Mucosa of stomach (tissue), 1 donor: ENCODE results near the gene ADH7.

Experiments
- H3K27me3 ChIP-seq: one replicate; pipeline ENCODE4 v1.7.0; 2013; ENCODE audit warnings: mild to moderate bottlenecking, low read length; ENCODE audit not compliant: control insufficient read depth, insufficient read depth
- H3K36me3 ChIP-seq: one replicate; pipeline ENCODE4 v1.7.0; 2013; ENCODE audit warnings: low read length; ENCODE audit not compliant: control insufficient read depth, insufficient read depth
- H3K4me1 ChIP-seq: one replicate; pipeline ENCODE4 v1.7.0; 2013; ENCODE audit warnings: mild to moderate bottlenecking, low read length; ENCODE audit not compliant: control insufficient read depth, insufficient read depth
- H3K4me3 ChIP-seq: one replicate; pipeline ENCODE4 v1.7.0; 2013; ENCODE audit warnings: low read length
- H3K9ac ChIP-seq: one replicate; pipeline ENCODE4 v1.7.0; 2013; ENCODE audit warnings: mild to moderate bottlenecking, low read length, moderate library complexity
- H3K9me3 ChIP-seq: one replicate; pipeline ENCODE4 v1.7.0; 2013; ENCODE audit warnings: mild to moderate bottlenecking, low read length, moderate library complexity; ENCODE audit not compliant: control insufficient read depth
- donor health status: Pancreatic carcinoma.

The ADH7 gene

DNA sequence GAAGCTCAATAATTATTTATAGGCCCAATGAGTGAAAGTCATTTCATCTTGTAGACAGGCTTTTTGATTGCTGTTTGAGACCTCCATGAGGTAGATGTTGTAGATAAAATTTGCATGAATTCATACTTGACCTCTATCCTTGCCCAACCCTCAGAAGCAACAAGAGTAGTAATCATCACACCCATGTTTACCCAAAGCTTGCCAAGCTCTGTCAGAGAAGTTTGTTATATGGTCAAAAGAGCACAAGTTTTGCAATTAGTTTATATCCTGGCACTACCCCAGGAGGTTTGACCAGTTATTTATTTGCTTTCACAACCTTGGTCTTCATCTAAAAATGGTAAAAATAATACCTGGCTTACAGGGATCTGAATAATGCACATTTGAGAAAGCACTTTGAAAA, 20.7 kb downstream of the ADH7 start:
- H3K4me3 ChIP-seq = no peak overlapping the region
- no peaks in the 10 kb centered on the region for H3K36me3 ChIP-seq
- no peaks in the 10 kb centered on the region for H3K9me3 ChIP-seq
- peaks cover 42% of the 10 kb centered on the region for H3K4me1 ChIP-seq
- no peaks in the 10 kb centered on the region for H3K27me3 ChIP-seq
- H3K9ac ChIP-seq = peak overlapping the region; percentile 19

GRCh38 chr4:99413140-99413539, 22.0 kb downstream of the ADH7 start:
- Histone ChIP-seq H3K9ac (no peak overlapping the region), H3K27me3 (no peaks in the 10 kb centered on the region), H3K9me3 (no peaks in the 10 kb centered on the region)

GRCh38 chr4:99411041-99411440, 24.1 kb downstream of the ADH7 start:
- no peak overlapping the region for H3K4me3 ChIP-seq
- H3K9ac ChIP-seq = no peak overlapping the region
- H3K36me3 ChIP-seq = no peaks in the 10 kb centered on the region
- peaks cover 39% of the 10 kb centered on the region for H3K4me1 ChIP-seq
- no peaks in the 10 kb centered on the region for H3K9me3 ChIP-seq
- H3K27me3 ChIP-seq = no peaks in the 10 kb centered on the region

More at GRCh38 chr4:99413140-99413539, 22.0 kb downstream of the ADH7 start:
- no peaks in the 10 kb centered on the region for H3K36me3 ChIP-seq
- peaks cover 46% of the 10 kb centered on the region for H3K4me1 ChIP-seq
- H3K4me3 ChIP-seq = no peak overlapping the region

GRCh38 chr4:99410075-99410474, 25.1 kb downstream of the ADH7 start:
- peaks cover 44% of the 10 kb centered on the region for H3K4me1 ChIP-seq
- no peak overlapping the region for H3K4me3 ChIP-seq
- no peaks in the 10 kb centered on the region for H3K36me3 ChIP-seq
- H3K9me3 ChIP-seq = no peaks in the 10 kb centered on the region
- no peak overlapping the region for H3K9ac ChIP-seq
- H3K27me3 ChIP-seq = no peaks in the 10 kb centered on the region

- H3K27me3 ChIP-seq = no peaks in the 10 kb centered on the region
- no peaks in the 10 kb centered on the region for H3K9me3 ChIP-seq
- H3K4me3 ChIP-seq = no peak overlapping the region
- no peak overlapping the region for H3K9ac ChIP-seq
- no peaks in the 10 kb centered on the region for H3K36me3 ChIP-seq
- peaks cover 43% of the 10 kb centered on the region for H3K4me1 ChIP-seq
Measured at GRCh38 chr4:99408346-99408745, 26.8 kb downstream of the ADH7 start.

DNA sequence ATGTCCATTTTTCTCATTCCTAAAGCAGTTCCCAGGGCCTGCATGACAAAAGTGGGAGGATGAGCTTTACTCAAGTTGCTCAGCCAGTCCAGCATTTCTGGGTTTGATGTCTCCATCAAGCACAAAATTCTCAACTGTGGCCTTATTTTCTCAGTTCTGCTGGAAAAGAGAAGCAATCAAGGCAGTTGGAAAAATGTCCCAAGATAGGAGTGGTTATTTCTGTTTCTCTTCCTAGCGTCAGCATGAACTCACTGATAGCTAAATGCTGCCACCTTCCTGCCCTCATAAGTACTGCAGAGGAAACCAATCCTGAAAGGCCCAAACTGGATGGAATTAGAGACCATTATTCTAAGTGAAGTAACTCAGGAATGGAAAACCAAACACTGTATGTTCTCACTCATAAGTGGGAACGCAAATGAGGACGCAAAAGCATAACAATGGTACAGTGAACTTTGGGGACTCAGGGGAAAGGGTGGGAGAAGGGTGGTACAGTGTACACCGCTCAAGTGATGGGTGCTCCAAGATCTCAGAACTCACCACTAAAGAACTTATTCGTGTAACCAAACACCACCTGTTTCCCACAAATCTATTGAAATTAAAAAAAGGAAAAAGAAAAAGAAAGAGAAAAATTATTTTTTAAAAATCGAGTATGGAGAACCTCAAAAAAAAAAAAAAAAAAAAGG, 29.6 kb downstream of the ADH7 start:
- H3K27me3 ChIP-seq = no peaks in the 10 kb centered on the region
- H3K4me3 ChIP-seq = no peak overlapping the region
- H3K9me3 ChIP-seq = no peaks in the 10 kb centered on the region
- no peaks in the 10 kb centered on the region for H3K36me3 ChIP-seq
- H3K9ac ChIP-seq = no peak overlapping the region
- H3K4me1 ChIP-seq = peaks cover 57% of the 10 kb centered on the region

- Histone ChIP-seq H3K4me1 (peaks cover 57% of the 10 kb centered on the region), H3K9ac (no peak overlapping the region), H3K36me3 (no peaks in the 10 kb centered on the region), H3K9me3 (no peaks in the 10 kb centered on the region), H3K4me3 (no peak overlapping the region), H3K27me3 (no peaks in the 10 kb centered on the region)
Measured at GRCh38 chr4:99404595-99405287, 30.4 kb downstream of the ADH7 start.

DNA sequence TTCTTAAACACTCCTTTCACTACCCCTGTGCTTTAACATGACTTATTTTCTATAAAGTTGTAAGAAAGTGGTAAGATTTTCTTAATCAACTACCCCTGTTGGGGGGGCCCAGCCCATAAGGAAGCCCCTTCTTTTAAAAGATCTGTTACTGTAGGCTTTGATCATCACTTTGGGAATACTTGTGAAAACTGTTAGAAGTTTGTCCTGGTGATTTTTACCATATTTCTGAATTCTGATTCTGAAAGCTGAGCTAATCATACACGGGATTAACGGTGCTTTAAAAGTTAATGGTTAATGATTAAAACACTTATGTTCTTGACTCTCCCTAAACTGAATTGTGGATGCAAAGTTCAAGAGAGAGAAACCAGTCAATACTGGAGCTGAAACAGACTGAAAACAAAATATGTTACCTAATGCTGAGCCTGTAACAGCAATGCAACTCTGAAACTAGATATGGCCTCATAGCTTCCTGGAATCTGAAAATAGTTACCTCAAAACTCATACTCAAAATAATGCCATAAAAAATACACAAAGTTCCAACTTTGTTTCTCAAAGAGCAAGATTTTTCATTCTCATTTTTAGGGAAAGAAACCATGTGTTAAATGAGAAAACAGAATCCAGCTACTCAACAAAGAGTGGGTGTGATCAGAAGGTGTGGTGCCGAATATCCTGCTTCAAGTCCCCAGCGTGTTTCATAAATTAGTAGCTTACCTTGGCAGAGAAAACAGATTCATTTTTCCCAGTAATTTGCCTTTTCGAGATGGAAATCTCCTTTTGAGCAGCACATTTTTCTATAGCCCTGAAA, 31.6 kb downstream of the ADH7 start:
- Histone ChIP-seq H3K4me1 (peaks cover 52% of the 10 kb centered on the region), H3K27me3 (no peaks in the 10 kb centered on the region), H3K4me3 (no peak overlapping the region), H3K9me3 (no peaks in the 10 kb centered on the region), H3K9ac (peak overlapping the region; percentile 36), H3K36me3 (no peaks in the 10 kb centered on the region)

- Histone ChIP-seq H3K9ac (no peak overlapping the region), H3K4me3 (no peak overlapping the region), H3K27me3 (no peaks in the 10 kb centered on the region), H3K9me3 (no peaks in the 10 kb centered on the region), H3K36me3 (no peaks in the 10 kb centered on the region), H3K4me1 (peaks cover 46% of the 10 kb centered on the region)
Measured at GRCh38 chr4:99402765-99403164, 32.4 kb downstream of the ADH7 start.

- Histone ChIP-seq H3K4me3 (no peak overlapping the region), H3K9ac (no peak overlapping the region), H3K27me3 (no peaks in the 10 kb centered on the region), H3K9me3 (no peaks in the 10 kb centered on the region), H3K36me3 (no peaks in the 10 kb centered on the region), H3K4me1 (peaks cover 44% of the 10 kb centered on the region)
Measured at GRCh38 chr4:99400831-99401230, 34.3 kb downstream of the ADH7 start.

GRCh38 chr4:99399017-99399416, 36.1 kb downstream of the ADH7 start:
- peaks cover 35% of the 10 kb centered on the region for H3K4me1 ChIP-seq
- no peak overlapping the region for H3K9ac ChIP-seq
- H3K4me3 ChIP-seq = no peak overlapping the region
- no peaks in the 10 kb centered on the region for H3K9me3 ChIP-seq
- H3K27me3 ChIP-seq = no peaks in the 10 kb centered on the region
- H3K36me3 ChIP-seq = no peaks in the 10 kb centered on the region
